ENCODE measurements around the gene CUX1.

CUX1 gene

GRCh38 chr7:102085218-102085772, 267.9 kb downstream of the CUX1 start:
- DNase-seq, result no peak

- no peak for DNase-seq
Measured at GRCh38 chr7:102089175-102090098, 272.0 kb downstream of the CUX1 start.

GRCh38 chr7:102093599-102094315, 276.3 kb downstream of the CUX1 start:
- no peak for DNase-seq

- no peak for DNase-seq
Measured at GRCh38 chr7:102094316-102094650, 276.9 kb downstream of the CUX1 start.

- DNase-seq, result no peak
Measured at GRCh38 chr7:102095321-102096011, 278.0 kb downstream of the CUX1 start.

- no peak for DNase-seq
Measured at GRCh38 chr7:102096012-102096332, 278.5 kb downstream of the CUX1 start.

- no peak for DNase-seq
Measured at GRCh38 chr7:102096706-102097427, 279.4 kb downstream of the CUX1 start.

- no peak for DNase-seq
Measured at GRCh38 chr7:102097601-102098161, 280.3 kb downstream of the CUX1 start.

GRCh38 chr7:102098986-102099385, 281.6 kb downstream of the CUX1 start:
- no peak for DNase-seq

GRCh38 chr7:102099474-102099873, 282.0 kb downstream of the CUX1 start:
- DNase-seq, result no peak

GRCh38 chr7:102101111-102101551, 283.7 kb downstream of the CUX1 start:
- no peak for DNase-seq

- no peak for DNase-seq
Measured at GRCh38 chr7:102101926-102102325, 284.5 kb downstream of the CUX1 start.

GRCh38 chr7:102103027-102103372, 285.6 kb downstream of the CUX1 start:
- DNase-seq, result no peak

GRCh38 chr7:102104245-102104644, 286.8 kb downstream of the CUX1 start:
- no peak for DNase-seq

- no peak for DNase-seq
Measured at GRCh38 chr7:102106625-102107024, 289.2 kb downstream of the CUX1 start.

- DNase-seq, result no peak
Measured at GRCh38 chr7:102107474-102108104, 290.2 kb downstream of the CUX1 start.

GRCh38 chr7:102111061-102112041, 293.9 kb downstream of the CUX1 start:
- DNase-seq, result no peak

GRCh38 chr7:102115181-102115580, 297.8 kb downstream of the CUX1 start:
- no peak for DNase-seq

- no peak for DNase-seq
Measured at GRCh38 chr7:102115931-102116330, 298.5 kb downstream of the CUX1 start.

GRCh38 chr7:102117743-102118142, 300.3 kb downstream of the CUX1 start:
- no peak for DNase-seq

- DNase-seq, result no peak
Measured at GRCh38 chr7:102119213-102119651, 301.8 kb downstream of the CUX1 start.

Measured in SHP77 treated with DMSO at 0.1 percent for 48 hours (cell line).